Activated T-helper 2 cell treated with anti-CD3 and anti-CD28 coated beads, Interferon-gamma antibody, Interleukin-2, Interleukin-4, amounts not matched to agents 10 μg/mL and 5 μg/mL and 100 μg/mL, durations not matched to agents 14 hours and 24 hours and 36 hours (primary cell): ENCODE measurements around the gene PRRT1. TPM values are rescaled to one million over a fixed set of nuclear protein-coding genes. Genes with fewer than 3 reads are reported as not detected.
"Not testable (repeated sequence)": the region's sequence is repeated elsewhere in the genome, so short reads cannot be mapped to it uniquely, and the experiment has no call there.

Experiments
- DNase-seq: peaks from one replicate; pipeline ENCODE4 v3.0.0; 2021; ENCODE audit warnings: low spot score
- H3K27ac Mint-ChIP-seq: one replicate; pipeline ENCODE4 v1.8.0; 2021; ENCODE audit warnings: mixed read lengths
- H3K27me3 Mint-ChIP-seq: one replicate; pipeline ENCODE4 v1.8.0; 2021; ENCODE audit warnings: low read depth, mixed read lengths
- H3K36me3 Mint-ChIP-seq: one replicate; pipeline ENCODE4 v1.8.0; 2021; ENCODE audit warnings: low read depth, mixed read lengths
- H3K4me1 Mint-ChIP-seq: one replicate; pipeline ENCODE4 v1.8.0; 2021; ENCODE audit warnings: low read depth, mixed read lengths
- H3K4me3 Mint-ChIP-seq: one replicate; pipeline ENCODE4 v1.8.0; 2021; ENCODE audit warnings: low read depth, mild to moderate bottlenecking, moderate library complexity, mixed read lengths
- H3K9me3 Mint-ChIP-seq: one replicate; pipeline ENCODE4 v1.8.0; 2021; ENCODE audit warnings: mixed read lengths
- intact Hi-C: fragments of 100-400 bp; cut with micrococcal nuclease; formaldehyde crosslinking; loops from one replicate; pipeline ENCODE4 v1.15.1; 2023
- total RNA-seq: library from RNA; stranded (reverse); gene quantifications from 2 replicates; pipeline ENCODE4 v1.2.3, GENCODE V29; 2022

PRRT1 gene
- total RNA-seq, 1 donor from 2014 or later, result 0.27 TPM

DNA sequence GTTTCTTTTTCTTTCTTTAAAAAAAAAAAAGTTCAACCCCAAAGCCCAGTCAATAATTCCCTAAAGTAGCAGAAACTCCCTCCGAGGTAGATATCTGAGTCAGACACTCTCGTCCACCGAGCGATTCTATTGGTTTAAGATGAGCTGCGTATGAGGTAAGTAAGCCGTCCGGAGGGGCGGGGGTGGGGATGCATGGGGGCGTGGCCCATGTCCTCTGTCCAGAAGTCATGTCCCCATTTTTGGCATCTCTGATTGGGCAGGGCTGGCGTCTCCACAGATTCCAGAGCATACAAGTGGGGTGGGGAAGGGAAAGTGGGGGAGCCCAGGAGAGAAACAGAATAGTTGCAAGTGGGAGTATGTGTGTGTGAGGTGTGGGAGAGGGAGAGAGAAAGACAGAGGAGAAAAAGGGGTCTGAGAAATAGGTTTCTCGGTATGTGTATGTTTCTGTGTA is 34.0 kb upstream of the PRRT1 start:
- DNase-seq, intact Hi-C loops, H3K9me3 Mint-ChIP-seq, H3K27me3 Mint-ChIP-seq, H3K4me3 Mint-ChIP-seq: not testable (repeated sequence)
- Mint-ChIP-seq H3K4me1 (peaks cover 31% of the 10 kb centered on the region), H3K36me3 (peaks cover 68% of the 10 kb centered on the region), H3K27ac (peak overlapping the region; percentile 80)

- Mint-ChIP-seq H3K36me3 (peaks cover 70% of the 10 kb centered on the region), H3K4me3 (no peak within 1 kb of the TSS), H3K27ac (peak within 1 kb of the TSS; percentile 12), H3K27me3 (no peaks in the 10 kb centered on the region), H3K4me1 (peaks cover 41% of the 10 kb centered on the region), H3K9me3 (no peaks in the 10 kb centered on the region)
- intact Hi-C loops, result no loop called here
- DNase-seq, result no peak
Measured at GRCh38 chr6:32184084-32184640, 32.4 kb upstream of the PRRT1 start, which contains the start of gene AGER. TSS of gene AGER (minus strand) at chr6:32184253. CDS start at chr6:32184222, 31 bp downstream.

GRCh38 chr6:32183483-32184083 is 31.8 kb upstream of the PRRT1 start:
- Mint-ChIP-seq H3K36me3 (peaks cover 70% of the 10 kb centered on the region), H3K4me1 (peaks cover 41% of the 10 kb centered on the region), H3K27me3 (no peaks in the 10 kb centered on the region), H3K4me3 (no peak overlapping the region), H3K27ac (no peak overlapping the region), H3K9me3 (no peaks in the 10 kb centered on the region)
- intact Hi-C loops, result no loop called here
- DNase-seq, result no peak

DNA sequence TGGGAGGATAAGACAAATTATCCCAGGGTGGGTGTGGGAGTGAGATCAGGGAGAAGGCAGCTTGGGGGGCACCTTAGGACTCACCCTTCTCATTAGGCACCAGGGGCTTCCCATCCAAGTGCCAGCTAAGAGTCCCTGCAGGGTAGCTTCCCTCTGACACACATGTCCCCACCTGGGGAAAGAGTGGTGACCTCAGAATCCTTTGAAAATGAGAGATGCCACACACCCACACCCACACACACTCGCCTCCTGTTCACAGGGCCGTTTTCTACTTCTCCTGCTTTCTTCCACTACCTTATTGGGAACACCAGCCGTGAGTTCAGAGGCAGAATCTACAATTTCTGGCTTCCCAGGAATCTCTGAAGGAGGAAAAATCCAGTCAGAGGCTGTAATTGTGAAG is 31.3 kb upstream of the PRRT1 start:
- Mint-ChIP-seq H3K4me3 (no peak overlapping the region), H3K9me3 (no peaks in the 10 kb centered on the region), H3K36me3 (peaks cover 68% of the 10 kb centered on the region), H3K27ac (peak overlapping the region; percentile 12), H3K27me3 (no peaks in the 10 kb centered on the region), H3K4me1 (peaks cover 36% of the 10 kb centered on the region)
- intact Hi-C loops, result no loop called here
- no peak for DNase-seq

DNA sequence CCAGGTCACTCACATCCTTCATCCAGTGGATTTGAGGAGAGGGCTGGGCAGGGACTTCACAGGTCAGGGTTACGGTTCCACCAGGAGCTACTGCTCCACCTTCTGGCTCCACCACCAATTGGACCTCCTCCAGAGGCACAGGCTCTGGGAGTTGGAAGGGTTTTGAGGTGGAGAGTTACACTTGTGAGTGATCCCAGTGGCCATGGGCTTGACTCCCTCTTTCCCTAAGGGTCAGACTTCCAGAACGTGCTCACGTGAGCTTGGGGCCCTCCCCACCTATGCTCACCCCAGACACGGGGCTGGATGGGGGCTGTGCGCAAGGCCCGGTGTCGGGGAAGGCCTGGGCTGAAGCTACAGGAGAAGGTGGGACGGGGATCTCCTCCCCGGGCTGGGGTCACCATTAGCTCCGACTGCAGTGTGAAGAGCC is 30.8 kb upstream of the PRRT1 start:
- Mint-ChIP-seq H3K36me3 (peaks cover 63% of the 10 kb centered on the region), H3K4me1 (peaks cover 36% of the 10 kb centered on the region), H3K9me3 (no peaks in the 10 kb centered on the region), H3K4me3 (no peak overlapping the region), H3K27me3 (no peaks in the 10 kb centered on the region), H3K27ac (no peak overlapping the region)
- intact Hi-C loops, result no loop called here
- DNase-seq, result no peak

- H3K27ac Mint-ChIP-seq, result no peak overlapping the region
- intact Hi-C loops, result no loop called here
- H3K27me3 Mint-ChIP-seq, result no peaks in the 10 kb centered on the region
- H3K9me3 Mint-ChIP-seq, result no peaks in the 10 kb centered on the region
- H3K4me3 Mint-ChIP-seq, result no peak overlapping the region
- H3K4me1 Mint-ChIP-seq, result peaks cover 37% of the 10 kb centered on the region
- peaks cover 58% of the 10 kb centered on the region for H3K36me3 Mint-ChIP-seq
- DNase-seq, result no peak
Measured at GRCh38 chr6:32181915-32182529, 30.3 kb upstream of the PRRT1 start.

- no peaks in the 10 kb centered on the region for H3K27me3 Mint-ChIP-seq
Measured at GRCh38 chr6:32181148-32181702, 29.5 kb upstream of the PRRT1 start.

DNA sequence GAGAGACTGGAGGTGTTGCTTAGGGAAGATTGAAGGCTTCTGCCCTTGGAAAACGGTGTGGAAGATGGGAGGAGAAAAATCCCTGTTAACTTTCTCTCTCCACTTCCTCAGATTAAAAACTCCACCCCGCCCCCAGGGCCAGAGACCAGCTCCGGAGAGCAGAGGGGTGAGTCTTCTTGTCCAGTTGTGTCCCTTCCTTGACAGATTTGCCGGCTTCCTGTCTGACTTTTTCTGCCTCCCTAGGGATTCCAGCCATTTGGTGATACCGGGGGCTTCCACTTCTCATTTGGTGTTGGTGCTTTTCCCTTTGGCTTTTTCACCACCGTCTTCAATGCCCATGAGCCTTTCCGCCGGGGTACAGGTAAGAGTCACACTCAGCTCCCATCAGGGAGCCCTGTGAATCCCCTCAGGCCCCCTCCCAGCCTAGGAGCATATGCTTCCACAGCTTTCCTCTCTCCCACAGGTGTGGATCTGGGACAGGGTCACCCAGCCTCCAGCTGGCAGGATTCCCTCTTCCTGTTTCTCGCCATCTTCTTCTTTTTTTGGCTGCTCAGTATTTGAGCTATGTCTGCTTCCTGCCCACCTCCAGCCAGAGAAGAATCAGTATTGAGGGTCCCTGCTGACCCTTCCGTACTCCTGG is 28.1 kb upstream of the PRRT1 start:
- intact Hi-C loops, result loop anchor here (5.0 to 10.0 kb wide), 4 partner anchors 223 to 792 kb away; partner anchors contain the start of genes APOM, BAG6, NELFE and SKIC2
- peaks cover 41% of the 10 kb centered on the region for H3K36me3 Mint-ChIP-seq
- H3K4me1 Mint-ChIP-seq, result peaks cover 37% of the 10 kb centered on the region
- H3K27ac Mint-ChIP-seq, result peak overlapping the region; percentile 9
- H3K4me3 Mint-ChIP-seq, result peak overlapping the region; percentile 64
- no peaks in the 10 kb centered on the region for H3K9me3 Mint-ChIP-seq
- no peak for DNase-seq
- no peaks in the 10 kb centered on the region for H3K27me3 Mint-ChIP-seq

More at GRCh38 chr6:32181148-32181702, 29.5 kb upstream of the PRRT1 start:
- intact Hi-C loops, result no loop called here
- no peak overlapping the region for H3K4me3 Mint-ChIP-seq
- DNase-seq, result no peak
- no peaks in the 10 kb centered on the region for H3K9me3 Mint-ChIP-seq
- peak overlapping the region; percentile 20 for H3K27ac Mint-ChIP-seq
- peaks cover 50% of the 10 kb centered on the region for H3K36me3 Mint-ChIP-seq
- peaks cover 40% of the 10 kb centered on the region for H3K4me1 Mint-ChIP-seq

- no peaks in the 10 kb centered on the region for H3K27me3 Mint-ChIP-seq
- intact Hi-C loops, result loop anchor here (1.0 to 10.0 kb wide), 6 partner anchors 17 to 794 kb away; partner anchors contain the start of genes APOM, ATF6B, BAG6 and NELFE
- H3K4me1 Mint-ChIP-seq, result peaks cover 46% of the 10 kb centered on the region
- no peak for DNase-seq
- no peaks in the 10 kb centered on the region for H3K9me3 Mint-ChIP-seq
- peak overlapping the region; percentile 97 for H3K27ac Mint-ChIP-seq
- peaks cover 39% of the 10 kb centered on the region for H3K36me3 Mint-ChIP-seq
- H3K4me3 Mint-ChIP-seq, result peak overlapping the region; percentile 96
Measured at GRCh38 chr6:32178547-32179440, 27.1 kb upstream of the PRRT1 start.

DNA sequence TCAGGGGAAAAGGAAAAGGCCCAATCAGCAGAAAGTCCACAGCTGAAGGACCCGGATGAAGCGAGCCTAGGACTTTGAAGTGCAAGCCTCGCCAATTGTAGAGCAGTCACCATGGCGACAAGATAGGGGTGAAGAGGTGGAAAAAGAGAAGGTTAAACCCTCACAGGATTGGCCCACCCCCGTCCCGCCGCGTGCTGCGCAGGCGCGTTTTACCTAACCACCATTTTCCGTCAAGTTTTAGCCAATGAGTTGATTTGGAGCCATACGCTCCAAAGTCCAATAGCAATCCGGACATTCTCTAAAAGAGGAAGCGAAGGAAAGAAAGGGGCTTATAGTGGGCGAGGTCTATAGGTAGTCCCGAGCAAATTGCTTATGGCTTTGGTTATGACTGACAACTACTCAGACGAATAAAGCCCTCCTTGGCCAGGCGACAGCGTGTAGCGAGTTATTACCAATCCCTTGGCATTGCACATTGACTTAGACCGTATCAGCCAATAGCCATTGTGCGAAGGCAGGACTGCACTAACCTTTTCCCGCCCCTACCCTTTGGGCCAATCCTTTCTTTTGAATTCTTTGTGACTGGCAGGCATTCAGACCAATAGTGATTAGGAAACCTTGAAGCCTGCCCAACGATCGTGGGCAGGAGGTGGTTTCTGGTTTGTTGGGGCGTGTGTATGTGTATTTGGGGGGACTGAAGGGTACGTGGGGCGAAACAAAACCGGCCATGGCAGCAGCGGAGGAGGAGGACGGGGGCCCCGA is 26.2 kb upstream of the PRRT1 start, which contains the start of gene RNF5:
Gene RNF5 (plus strand): TSS at position 618 of the 759 bp plus-strand sequence. CDS start 107 bp downstream, at position 725.
- Mint-ChIP-seq H3K4me1 (peaks cover 50% of the 10 kb centered on the region), H3K4me3 (peak within 1 kb of the TSS; percentile 96), H3K27ac (peak within 1 kb of the TSS; percentile 97), H3K9me3 (no peaks in the 10 kb centered on the region), H3K27me3 (no peaks in the 10 kb centered on the region), H3K36me3 (peaks cover 39% of the 10 kb centered on the region)
- intact Hi-C loops, result loop anchor here (1.0 to 10.0 kb wide), 6 partner anchors 17 to 794 kb away; partner anchors contain the start of genes APOM, ATF6B, BAG6 and NELFE
- peak; percentile 93 for DNase-seq

DNA sequence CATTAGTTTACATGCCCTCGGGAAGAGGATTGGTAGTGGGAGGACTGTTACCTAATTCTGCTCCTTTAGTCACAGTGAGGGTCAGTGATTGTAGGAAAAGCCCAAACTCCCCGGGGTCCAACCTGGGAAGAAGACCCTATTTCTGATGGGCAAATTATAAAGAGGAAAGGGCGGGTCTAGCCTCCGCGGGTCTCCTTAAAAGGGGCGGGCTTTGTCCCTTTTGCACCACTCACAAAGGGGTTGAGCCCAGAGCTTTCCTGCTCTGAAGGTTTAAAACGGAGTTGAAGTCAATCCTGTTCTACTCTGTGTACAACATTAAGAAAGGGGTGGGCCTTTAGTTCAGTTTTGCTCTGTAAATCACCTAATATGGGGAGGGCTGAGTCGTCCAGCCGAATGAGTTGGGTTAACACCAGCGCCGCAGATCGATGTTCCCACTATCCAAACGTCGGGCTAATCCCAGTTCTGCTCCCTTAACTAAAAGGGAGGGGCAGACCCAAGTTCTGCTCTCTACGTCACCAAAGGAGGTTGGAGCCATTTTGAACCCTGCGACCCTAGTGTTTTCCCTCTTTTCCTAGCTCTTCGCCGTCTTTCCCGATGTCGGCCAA is 25.5 kb upstream of the PRRT1 start:
- intact Hi-C loops, result loop anchor here (5.0 to 10.0 kb wide), 4 partner anchors 220 to 795 kb away; partner anchors contain the start of genes APOM, BAG6, NELFE and SKIC2

More for the DNA sequence above, 25.5 kb upstream of the PRRT1 start:
- Mint-ChIP-seq H3K27me3 (no peaks in the 10 kb centered on the region), H3K27ac (peak overlapping the region; percentile 97), H3K4me1 (peaks cover 54% of the 10 kb centered on the region), H3K4me3 (peak overlapping the region; percentile 96), H3K36me3 (peaks cover 32% of the 10 kb centered on the region), H3K9me3 (no peaks in the 10 kb centered on the region)
- no peak for DNase-seq
